Dedifferentiated amniotic fluid mesenchymal stem cell (primary cell): Measurements from ENCODE around the gene ANTXR1.
"Not testable (repeated sequence)": the region's sequence is repeated elsewhere in the genome, so short reads cannot be mapped to it uniquely, and the experiment has no call there.

ENCODE experiments used
- DNase-seq: peaks from one replicate; pipeline ENCODE4 v3.0.0-alpha.2; 2016; ENCODE audit errors: extremely low spot score

Gene ANTXR1

GRCh38 chr2:69235835-69236234 lies 222.9 kb downstream of the ANTXR1 start:
- DNase-seq: not testable (repeated sequence)

DNA sequence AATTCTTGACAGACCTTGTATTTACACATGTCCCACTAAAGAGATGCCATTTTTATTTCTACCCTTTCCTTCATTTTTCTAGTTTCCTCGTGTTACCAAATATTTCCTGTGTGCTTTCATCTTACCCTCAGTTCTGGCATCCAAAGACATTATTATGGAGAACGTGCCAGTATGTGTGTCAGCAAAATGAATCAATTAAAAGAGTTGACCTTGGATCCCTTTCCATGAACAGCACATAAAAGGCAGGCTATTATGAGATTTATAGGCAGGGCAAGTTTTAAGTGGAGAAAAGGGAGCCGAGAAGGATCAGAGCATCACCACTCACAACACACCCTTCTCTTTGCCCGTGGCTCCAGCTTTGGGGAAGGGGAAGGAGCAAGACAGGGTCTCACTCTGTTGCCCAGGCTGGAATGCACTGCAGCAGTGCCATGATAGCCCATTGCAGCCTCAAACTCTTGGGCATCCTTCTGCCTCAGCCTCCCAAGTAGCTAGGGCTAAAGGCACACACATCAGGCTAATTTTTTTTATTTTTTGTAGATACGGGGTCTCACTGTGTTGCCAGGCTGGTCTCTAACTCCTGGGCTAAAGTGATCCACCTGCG lies 224.2 kb downstream of the ANTXR1 start:
- no peak for DNase-seq

GRCh38 chr2:69238449-69239031 lies 225.6 kb downstream of the ANTXR1 start:
- no peak for DNase-seq

DNA sequence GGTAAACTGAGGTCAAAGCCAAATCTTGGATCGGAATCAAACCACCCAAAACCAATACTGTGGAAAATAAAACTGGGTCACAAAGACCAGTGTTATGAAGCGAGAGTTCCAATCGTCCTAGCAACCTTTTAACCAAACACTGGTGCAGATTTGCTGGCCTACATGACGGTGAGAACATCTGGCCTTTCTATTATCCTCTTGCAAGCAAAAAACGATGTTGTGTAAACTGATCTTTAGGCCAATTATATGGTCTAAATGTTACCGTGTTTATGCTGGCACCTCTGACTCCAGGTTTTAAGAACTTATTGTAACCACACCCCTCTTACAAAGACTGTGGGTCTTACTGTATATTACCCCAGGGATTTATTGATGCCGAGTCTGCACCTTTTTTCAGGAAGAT lies 228.1 kb downstream of the ANTXR1 start:
- DNase-seq: no peak

DNA sequence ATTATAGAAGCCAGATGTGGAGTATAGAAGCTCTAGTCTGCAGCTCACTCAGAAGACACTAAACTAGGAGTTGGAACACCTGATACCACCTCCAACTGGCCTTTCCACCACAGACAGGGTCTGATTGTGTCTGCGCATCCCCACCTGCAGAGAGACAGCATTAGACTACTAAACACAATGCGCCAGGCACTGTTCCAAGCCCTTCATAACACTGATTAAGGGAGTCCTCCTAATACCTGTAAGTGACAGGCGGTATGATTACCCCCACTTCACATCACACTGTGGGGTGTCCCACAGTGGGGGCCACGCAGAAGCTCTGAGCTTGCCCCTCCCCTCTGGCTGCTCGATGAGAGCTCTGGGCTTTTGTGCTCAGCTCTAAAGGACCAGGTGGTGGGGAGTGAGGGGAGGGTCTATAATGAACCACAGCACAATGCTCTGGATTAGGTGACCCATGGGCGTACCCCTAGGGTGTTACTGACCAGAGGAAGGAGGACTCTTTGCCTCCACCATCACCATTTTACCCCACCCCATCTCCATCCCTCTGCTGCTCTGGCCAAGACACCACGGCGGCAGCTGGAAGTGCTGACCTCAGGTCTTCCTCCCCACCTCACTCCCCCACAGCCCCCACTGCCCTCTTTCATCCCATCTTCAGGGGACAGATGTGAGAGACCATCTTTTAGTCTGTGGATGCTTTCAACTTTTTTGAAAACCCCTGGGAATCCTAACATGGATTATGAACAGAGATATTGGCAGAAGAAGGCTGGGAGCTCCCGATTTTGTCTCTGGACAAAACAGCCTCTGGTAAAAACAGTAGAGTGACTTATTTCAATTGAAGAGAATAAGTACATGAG lies 228.9 kb downstream of the ANTXR1 start:
- no peak for DNase-seq

DNA sequence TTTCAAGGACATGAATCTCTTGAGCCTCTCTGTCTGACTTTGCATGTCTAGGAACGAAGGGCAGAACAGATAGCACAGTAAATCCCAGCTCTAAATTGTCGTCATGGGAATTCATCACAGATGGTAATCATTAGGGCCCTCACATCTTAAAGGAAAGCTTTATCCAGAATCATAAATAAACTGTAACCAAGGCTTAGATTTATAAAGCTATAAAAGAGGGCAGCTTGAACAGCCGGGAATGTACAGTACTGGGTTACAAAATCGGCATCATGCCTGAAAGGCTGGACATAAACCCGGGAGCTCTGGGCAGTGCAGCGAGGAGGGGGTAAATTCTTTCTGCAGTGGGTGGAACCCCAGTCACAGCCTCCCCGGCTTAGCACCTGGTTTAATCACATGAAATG lies 229.7 kb downstream of the ANTXR1 start:
- peak; percentile 74 for DNase-seq

DNA sequence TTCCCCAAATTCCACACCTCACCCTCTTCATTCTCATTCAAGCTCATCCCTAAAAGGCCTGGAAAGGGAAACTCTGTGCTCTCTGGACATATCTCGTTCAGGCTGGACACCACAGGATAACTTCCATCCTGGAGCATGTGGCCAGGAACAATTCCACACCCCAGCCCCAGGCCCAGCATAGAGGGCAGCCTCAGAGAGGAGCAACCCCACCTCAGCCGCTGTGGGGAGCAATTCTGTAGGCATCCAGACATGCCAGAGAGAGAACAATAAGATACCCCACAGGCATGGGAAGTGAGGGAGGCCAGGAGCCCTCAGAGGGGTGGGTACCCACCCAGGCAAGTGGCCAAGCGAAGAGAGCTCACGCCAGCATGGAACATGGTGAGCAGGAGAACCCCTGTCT lies 230.7 kb downstream of the ANTXR1 start:
- DNase-seq: no peak

- DNase-seq: no peak
Measured at GRCh38 chr2:69244882-69245281, 231.9 kb downstream of the ANTXR1 start.

DNA sequence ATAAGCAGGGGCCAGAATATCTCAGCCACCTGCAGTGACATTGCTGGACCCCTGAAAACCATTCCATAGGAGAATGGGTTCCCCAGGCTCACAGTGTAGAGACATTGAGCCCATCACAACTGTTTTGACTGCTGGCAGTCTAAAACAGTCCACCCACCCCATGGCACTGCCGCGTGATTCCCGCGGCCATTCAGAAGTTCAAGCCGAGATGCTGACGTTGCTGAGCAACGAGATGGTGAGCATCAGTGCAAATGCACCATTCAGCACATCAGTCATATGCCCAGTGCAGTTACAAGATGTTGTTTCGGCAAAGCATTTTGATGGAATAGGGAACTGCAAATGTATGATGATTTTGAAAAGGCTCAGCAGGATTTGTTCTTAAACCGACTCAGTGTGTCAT lies 234.6 kb downstream of the ANTXR1 start:
- DNase-seq: no peak

GRCh38 chr2:69248232-69248631 lies 235.3 kb downstream of the ANTXR1 start:
- no peak for DNase-seq

GRCh38 chr2:69250981-69251380 lies 238.0 kb downstream of the ANTXR1 start:
- no peak for DNase-seq

GRCh38 chr2:69251943-69252342 lies 239.0 kb downstream of the ANTXR1 start:
- no peak for DNase-seq

- DNase-seq: peak; percentile 48
Measured at GRCh38 chr2:69253112-69253511, 240.1 kb downstream of the ANTXR1 start.

DNA sequence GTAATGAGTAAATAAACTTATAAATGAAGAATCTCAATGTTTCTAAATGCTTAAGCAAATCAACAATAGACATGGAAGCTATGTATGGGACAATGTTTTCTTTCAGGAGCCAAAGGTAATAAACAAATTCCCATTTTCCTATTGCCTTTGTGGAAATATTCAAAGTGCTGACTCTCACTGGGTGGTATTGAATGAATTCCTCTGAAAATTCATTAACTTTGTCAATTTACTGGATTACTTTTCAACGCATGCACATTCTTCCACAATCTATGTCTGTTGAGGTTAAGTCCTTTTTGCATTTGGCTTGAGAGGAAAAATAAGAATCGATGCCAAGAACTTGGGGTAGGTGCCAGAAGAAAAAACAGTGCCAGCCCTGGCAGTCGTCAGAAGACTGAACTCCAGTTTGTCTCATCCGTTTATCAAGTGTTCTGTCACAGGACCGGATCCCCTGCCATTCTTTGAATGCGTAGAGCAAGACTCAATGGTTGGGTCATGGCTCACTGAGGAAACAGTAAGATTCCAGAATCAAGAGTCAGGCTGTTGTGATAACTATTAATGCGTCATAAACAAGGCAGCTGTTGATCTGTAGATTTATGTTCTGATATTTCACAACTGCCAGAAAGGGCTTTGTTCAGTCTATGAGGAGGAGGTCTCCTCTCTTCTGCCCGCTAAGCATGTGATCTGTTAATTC lies 240.8 kb downstream of the ANTXR1 start:
- DNase-seq: no peak

GRCh38 chr2:69255760-69256159 lies 242.8 kb downstream of the ANTXR1 start:
- no peak for DNase-seq

DNA sequence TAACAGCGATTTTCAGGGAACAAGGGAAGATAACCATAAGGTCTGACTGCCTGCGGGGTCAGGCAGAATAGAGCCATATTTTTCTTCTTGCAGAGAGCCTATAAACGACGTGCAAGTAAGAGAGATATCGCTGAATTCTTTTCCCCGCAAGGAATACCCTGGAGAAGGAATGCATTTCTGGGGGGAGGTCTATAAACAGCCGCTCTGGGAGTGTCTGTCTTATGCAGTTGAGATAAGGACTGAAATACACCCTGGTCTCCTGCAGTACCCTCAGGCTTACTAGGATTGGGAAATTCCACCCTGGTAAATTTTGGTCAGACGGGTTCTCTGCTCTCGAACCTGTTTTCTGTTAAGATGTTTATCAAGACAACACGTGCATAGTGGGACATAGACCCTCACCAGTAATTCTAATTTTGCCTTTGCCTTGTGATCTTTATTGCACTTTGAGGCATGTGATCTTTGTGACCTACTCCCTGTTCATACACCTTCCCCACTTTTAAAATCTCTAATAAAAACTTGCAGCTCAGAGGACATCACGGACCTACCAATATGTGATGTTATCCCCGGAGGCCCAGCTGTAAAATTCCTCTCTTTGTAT lies 247.1 kb downstream of the ANTXR1 start:
- not testable (repeated sequence) for DNase-seq

GRCh38 chr2:69260666-69261065 lies 247.7 kb downstream of the ANTXR1 start:
- no peak for DNase-seq

DNA sequence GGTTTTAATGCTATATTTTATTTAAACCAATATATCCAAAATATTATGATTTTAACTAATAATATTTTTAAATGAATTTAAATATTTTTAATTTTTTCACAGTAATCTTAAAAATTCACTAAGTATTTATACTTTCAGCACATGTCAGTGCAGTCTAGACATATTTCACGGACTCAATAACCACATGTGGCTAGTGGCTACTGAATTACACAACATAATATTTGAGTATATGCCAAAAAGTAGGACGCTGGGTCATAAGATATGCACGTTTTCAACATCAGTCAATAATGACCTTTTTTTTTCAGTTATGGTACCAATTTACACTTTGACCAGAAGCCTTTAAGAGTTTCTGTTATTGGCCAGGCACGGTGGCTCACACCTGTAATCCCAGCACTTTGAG lies 256.4 kb downstream of the ANTXR1 start:
- no peak for DNase-seq

DNA sequence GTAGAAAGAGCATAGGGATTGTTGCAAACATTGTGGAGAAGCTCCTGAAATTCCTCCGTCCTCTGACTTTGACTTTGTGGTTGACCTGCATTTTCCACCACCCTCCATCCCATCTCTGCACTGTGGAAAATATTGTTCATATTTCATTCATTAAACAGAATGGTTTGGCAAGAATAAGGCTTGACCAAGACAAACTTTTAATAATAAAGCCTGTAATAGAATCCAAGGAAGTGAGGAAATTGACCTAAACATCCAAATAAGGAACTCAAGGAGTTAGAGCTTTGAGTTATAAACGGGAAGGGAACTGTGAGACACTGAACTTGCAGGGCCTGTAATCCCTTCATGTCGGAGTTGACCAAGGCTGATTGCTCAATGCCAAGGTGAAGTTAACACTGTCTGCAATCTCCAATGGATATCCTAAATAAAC lies 258.9 kb downstream of the ANTXR1 start:
- DNase-seq: no peak

- no peak for DNase-seq
Measured at GRCh38 chr2:69272803-69273471, 260.0 kb downstream of the ANTXR1 start.

DNA sequence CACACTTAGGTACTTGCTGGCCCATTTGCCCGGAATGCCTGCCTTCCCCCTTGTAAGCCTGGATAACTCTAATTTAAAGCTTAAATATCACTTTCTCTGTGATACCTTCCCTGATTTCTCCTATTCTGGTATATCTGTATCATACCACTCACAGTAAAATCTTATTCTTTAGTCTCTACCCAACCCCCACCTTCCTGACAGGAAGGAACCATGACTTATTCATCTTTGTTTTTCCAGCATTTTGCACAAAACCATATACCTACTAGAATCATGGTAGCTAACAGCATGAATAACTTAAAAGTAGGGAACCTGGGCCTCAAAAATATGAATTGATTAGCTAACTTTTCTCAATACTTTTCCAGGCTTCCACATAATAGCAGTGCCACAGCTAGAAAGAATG lies 262.5 kb downstream of the ANTXR1 start:
- no peak for DNase-seq
